ENCODE data around the gene PSAP. TPM values are rescaled to one million over a fixed set of nuclear protein-coding genes. Genes with fewer than 3 reads are reported as not detected.

The PSAP gene
- total RNA-seq, 1 experiment from 2014 or later = 683 TPM

DNA sequence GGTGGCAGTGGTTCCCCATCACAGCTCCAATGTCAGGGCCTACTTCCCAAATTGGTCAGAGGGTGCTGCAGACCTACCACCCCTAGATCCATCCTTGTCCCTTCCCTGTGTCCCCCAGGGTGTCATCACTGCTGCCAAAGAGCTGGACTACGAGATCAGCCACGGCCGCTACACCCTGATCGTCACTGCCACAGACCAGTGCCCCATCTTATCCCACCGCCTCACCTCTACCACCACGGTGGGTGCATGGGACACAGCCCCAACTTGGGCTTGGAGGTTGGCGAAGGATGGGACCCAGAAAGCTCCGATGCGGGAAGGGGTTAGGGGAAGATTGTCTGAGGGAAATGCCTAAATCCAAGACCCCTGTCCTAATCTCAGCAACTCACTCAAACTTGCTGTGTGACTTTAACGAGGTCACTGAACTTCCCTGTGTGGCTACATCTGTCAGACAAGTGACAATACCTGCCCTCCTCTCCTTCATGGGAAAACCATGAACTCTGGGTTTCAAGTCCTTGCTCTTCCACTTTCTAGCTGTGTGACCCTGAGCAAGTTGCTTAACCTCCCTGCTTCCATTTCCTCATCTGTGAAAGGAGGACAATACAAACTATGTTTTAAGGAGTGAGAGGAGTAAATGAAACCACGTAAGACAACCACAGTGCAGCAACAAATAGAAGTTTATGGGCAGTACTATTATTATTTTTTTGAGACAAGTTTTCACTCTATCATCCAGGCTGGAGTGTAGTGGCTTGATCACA is 72.8 kb downstream of the PSAP start:
- Histone ChIP-seq H4K20me1 (ENCODE audit: insufficient read depth) (no peaks in the 10 kb centered on the region), H3K27ac (no peak overlapping the region), H3K4me2 (no peak overlapping the region), H2AFZ (no peak overlapping the region), H3K9me2 (ENCODE audit: insufficient read depth) (no peaks in the 10 kb centered on the region), H3K79me2 (ENCODE audit: low read depth) (no peaks in the 10 kb centered on the region), H3K9me3 (ENCODE audit: insufficient read depth, low read depth) (no peaks in the 10 kb centered on the region), H3K36me3 (ENCODE audit: low read depth) (no peaks in the 10 kb centered on the region), H3K27me3 (ENCODE audit: insufficient read depth, low read depth) (no peaks in the 10 kb centered on the region), H3K4me3 (no peak overlapping the region), H3K4me1 (replicated peaks; ENCODE audit: insufficient read depth) (peaks cover 13% of the 10 kb centered on the region), H3F3A (ENCODE audit: insufficient read depth, low read depth) (peaks cover 12% of the 10 kb centered on the region; the same call in 1 of the 2 replicates)
- no TSS peak for BruUV-seq (replicated peaks)
- POLR2A ChIA-PET (ENCODE audit: unreplicated experiment) = no interaction called here
- TF ChIP-seq CTCF (conservative IDR thresholded peaks at IDR 0.05) = no peak
- TF ChIP-seq EZH2 (IDR thresholded peaks at IDR 0.05; ENCODE audit: low read depth) = no peak
- CTCF ChIA-PET = no interaction called here
- intact Hi-C loops (cut with micrococcal nuclease; ENCODE audit: unreplicated experiment) = no loop called here
- no peak for DNase-seq

GRCh38 chr10:71777213-71777985 is 73.7 kb downstream of the PSAP start:
- no TSS peak for BruUV-seq (replicated peaks)
- CTCF ChIA-PET = interaction anchor here (0.6 kb wide), 1 partner anchor 1866 kb away, joined by 20 read pairs; no protein-coding TSS in a partner anchor
- DNase-seq = no peak

More at GRCh38 chr10:71777213-71777985, 73.7 kb downstream of the PSAP start:
- POLR2A ChIA-PET (ENCODE audit: unreplicated experiment) = no interaction called here
- TF ChIP-seq CTCF (conservative IDR thresholded peaks at IDR 0.05) (no peak), EZH2 (IDR thresholded peaks at IDR 0.05; ENCODE audit: low read depth) (no peak)
- peaks cover 20% of the 10 kb centered on the region for H3K4me1 ChIP-seq (replicated peaks; ENCODE audit: insufficient read depth)
- no peak overlapping the region for H3K4me3 ChIP-seq
- no peak overlapping the region for H3K4me2 ChIP-seq
- H3K27ac ChIP-seq = no peak overlapping the region
- intact Hi-C loops (cut with micrococcal nuclease; ENCODE audit: unreplicated experiment) = no loop called here
- H3K9me3 ChIP-seq (ENCODE audit: insufficient read depth, low read depth) = no peaks in the 10 kb centered on the region
- no peaks in the 10 kb centered on the region for H4K20me1 ChIP-seq (ENCODE audit: insufficient read depth)
- no peaks in the 10 kb centered on the region for H3K36me3 ChIP-seq (ENCODE audit: low read depth)
- no peaks in the 10 kb centered on the region for H3K9me2 ChIP-seq (ENCODE audit: insufficient read depth)
- H2AFZ ChIP-seq = no peak overlapping the region
- peaks cover 8% of the 10 kb centered on the region for H3K79me2 ChIP-seq (ENCODE audit: low read depth)
- peaks cover 14% of the 10 kb centered on the region for H3F3A ChIP-seq (ENCODE audit: insufficient read depth, low read depth)
- H3K27me3 ChIP-seq (ENCODE audit: insufficient read depth, low read depth) = no peaks in the 10 kb centered on the region
